ENCODE data around the gene PJVK.

The PJVK gene

GRCh38 chr2:178479275-178479616 lies 28.1 kb downstream of the PJVK start:
- Histone ChIP-seq H3K27ac (no peak overlapping the region; the same call in 1 of the 2 replicates), H3K4me3 (ENCODE audit: low read depth, low read length) (no peak overlapping the region), H3K27me3 (ENCODE audit: insufficient read depth, low read depth, severe bottlenecking) (no peaks in the 10 kb centered on the region), H3K36me3 (no peaks in the 10 kb centered on the region), H3K9me3 (ENCODE audit: severe bottlenecking) (no peaks in the 10 kb centered on the region)
- DNase-seq = no peak
- TF ChIP-seq CTCF (IDR thresholded peaks at IDR 0.05; ENCODE audit: low read depth, low read length) = no peak

GRCh38 chr2:178479758-178480226 lies 28.6 kb downstream of the PJVK start:
- Histone ChIP-seq H3K36me3 (no peaks in the 10 kb centered on the region), H3K27ac (peak overlapping the region; percentile 85), H3K4me3 (ENCODE audit: low read depth, low read length) (peak overlapping the region; percentile 81), H3K27me3 (ENCODE audit: insufficient read depth, low read depth, severe bottlenecking) (no peaks in the 10 kb centered on the region), H3K9me3 (ENCODE audit: severe bottlenecking) (no peaks in the 10 kb centered on the region)
- no peak for DNase-seq
- no peak for TF ChIP-seq CTCF (IDR thresholded peaks at IDR 0.05; ENCODE audit: low read depth, low read length)

GRCh38 chr2:178480227-178481181 lies 29.3 kb downstream of the PJVK start, which contains the start of gene PLEKHA3:
Gene PLEKHA3, plus strand, starts transcription at chr2:178480457. Its CDS starts 413 bp downstream, at chr2:178480870.
- Histone ChIP-seq H3K27ac (peak within 1 kb of the TSS; percentile 85), H3K27me3 (ENCODE audit: insufficient read depth, low read depth, severe bottlenecking) (no peaks in the 10 kb centered on the region), H3K36me3 (peaks cover under 1% of the 10 kb centered on the region; the same call in 1 of the 2 replicates), H3K4me3 (ENCODE audit: low read depth, low read length) (peak within 1 kb of the TSS; percentile 81), H3K9me3 (ENCODE audit: severe bottlenecking) (no peaks in the 10 kb centered on the region)
- peak; percentile 94 for DNase-seq
- TF ChIP-seq CTCF (IDR thresholded peaks at IDR 0.05; ENCODE audit: low read depth, low read length) = no peak

- Histone ChIP-seq H3K27me3 (ENCODE audit: insufficient read depth, low read depth, severe bottlenecking) (no peaks in the 10 kb centered on the region), H3K36me3 (peaks cover 9% of the 10 kb centered on the region; the same call in 1 of the 2 replicates), H3K27ac (no peak overlapping the region), H3K9me3 (ENCODE audit: severe bottlenecking) (no peaks in the 10 kb centered on the region), H3K4me3 (ENCODE audit: low read depth, low read length) (no peak overlapping the region)
- TF ChIP-seq CTCF (IDR thresholded peaks at IDR 0.05; ENCODE audit: low read depth, low read length) = no peak
- DNase-seq = no peak
These were observed 31.3 kb downstream of the PJVK start for GRCh38 chr2:178482437-178482836.

- Histone ChIP-seq H3K27me3 (ENCODE audit: insufficient read depth, low read depth, severe bottlenecking) (no peaks in the 10 kb centered on the region), H3K9me3 (ENCODE audit: severe bottlenecking) (no peaks in the 10 kb centered on the region), H3K36me3 (peaks cover 9% of the 10 kb centered on the region), H3K4me3 (ENCODE audit: low read depth, low read length) (no peak overlapping the region), H3K27ac (no peak overlapping the region)
- DNase-seq = no peak
- TF ChIP-seq CTCF (IDR thresholded peaks at IDR 0.05; ENCODE audit: low read depth, low read length) = no peak
These were observed 33.3 kb downstream of the PJVK start for GRCh38 chr2:178484245-178485041.

All from WERI-Rb-1 (cell line).